Fibroblast of the aortic adventitia (primary cell): ENCODE data around the gene SFRP4. TPM values are rescaled to one million over a fixed set of nuclear protein-coding genes. Genes with fewer than 3 reads are reported as not detected.

Experiments used
- DNase-seq: peaks from one replicate; pipeline ENCODE4 v3.0.0-alpha.2; 2010; ENCODE audit warnings: low read depth
- H3K4me3 ChIP-seq: 2 replicates; pipeline ENCODE4 v1.5.1; 2011; ENCODE audit warnings: low read depth, mild to moderate bottlenecking, control low read depth, low read length, moderate library complexity
- CTCF ChIP-seq: IDR thresholded peaks from 2 replicates; pipeline ENCODE4 v1.5.1; 2011; ENCODE audit warnings: mild to moderate bottlenecking, low read length, control low read depth, inconsistent platforms; ENCODE audit not compliant: insufficient read depth
- total RNA-seq: library from RNA; depleted of rRNA; stranded (reverse); fragments of >200 nt; gene quantifications from 2 replicates; pipeline ENCODE4 v1.2.3, GENCODE V29; 2012; ENCODE audit warnings: low replicate concordance

SFRP4 gene
- total RNA-seq, 1 donor = 40.9 TPM

- no peak overlapping the region for H3K4me3 ChIP-seq
- no peak for DNase-seq
- no peak for TF ChIP-seq CTCF
Observed at GRCh38 chr7:37925620-37926019, 9.0 kb upstream of the SFRP4 start.

- no peak overlapping the region for H3K4me3 ChIP-seq
- TF ChIP-seq CTCF = no peak
- DNase-seq = peak; percentile 86
Observed at GRCh38 chr7:37924491-37925041, 7.9 kb upstream of the SFRP4 start.

- TF ChIP-seq CTCF = no peak
- H3K4me3 ChIP-seq = no peak overlapping the region
- DNase-seq = peak; percentile 60
Observed at GRCh38 chr7:37923996-37924395, 7.4 kb upstream of the SFRP4 start.

- DNase-seq = no peak
- TF ChIP-seq CTCF = no peak
- H3K4me3 ChIP-seq = peak overlapping the region; percentile 71
Observed at GRCh38 chr7:37921876-37922275, 5.3 kb upstream of the SFRP4 start.

GRCh38 chr7:37920849-37921805 lies 4.5 kb upstream of the SFRP4 start:
- H3K4me3 ChIP-seq = peak overlapping the region; percentile 71
- DNase-seq = peak; percentile 53

GRCh38 chr7:37920305-37920848 lies 3.8 kb upstream of the SFRP4 start, which contains the start of gene EPDR1:
EPDR1 (plus strand) TSS chr7:37920640; CDS start chr7:37920940, 300 bp downstream.
- TF ChIP-seq CTCF = peak; percentile 18
- peak within 1 kb of the TSS; percentile 71 for H3K4me3 ChIP-seq
- no peak for DNase-seq

More at GRCh38 chr7:37920849-37921805, 4.5 kb upstream of the SFRP4 start:
- TF ChIP-seq CTCF = peak; percentile 10
